PC-3 (cell line): ENCODE data around the gene DCLK1.

Source experiments
- EZH2 ChIP-seq: fragments of 300-600 bp; sonication (generic); IDR thresholded peaks from one replicate; pipeline ENCODE4 v1.6.1; 2017; ENCODE audit warnings: antibody characterized with exemption, mild to moderate bottlenecking, low read length; ENCODE audit not compliant: unreplicated experiment
- TF ChIP-seq, protein P1 (sequence below): fragments of 300-600 bp; sonication (generic); conservative IDR thresholded peaks from 2 replicates; pipeline ENCODE4 v1.5.1; 2017; ENCODE audit warnings: antibody characterized with exemption, low read depth, mild to moderate bottlenecking, low read length

DNA sequence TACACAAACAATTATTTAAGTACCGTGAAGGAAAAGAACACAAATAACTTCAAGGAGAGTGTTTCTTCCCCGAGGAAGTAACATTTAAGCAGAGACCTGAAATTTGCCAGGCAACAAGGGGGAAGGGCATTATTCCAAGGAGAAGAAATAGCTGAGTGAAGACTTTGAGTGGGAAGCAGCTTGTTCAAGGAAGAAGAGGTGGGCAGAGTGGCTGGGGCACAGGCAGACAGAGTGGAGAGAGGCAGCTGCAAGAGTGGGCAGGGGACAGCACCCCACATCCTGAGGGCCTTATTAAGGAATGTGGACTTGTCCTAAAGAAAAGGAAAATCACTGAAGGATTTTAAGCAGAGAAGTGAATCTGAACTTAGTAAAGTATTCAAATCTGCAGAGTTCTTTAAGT, 4.7 kb upstream of the DCLK1 start:
- TF ChIP-seq, protein P1, sequence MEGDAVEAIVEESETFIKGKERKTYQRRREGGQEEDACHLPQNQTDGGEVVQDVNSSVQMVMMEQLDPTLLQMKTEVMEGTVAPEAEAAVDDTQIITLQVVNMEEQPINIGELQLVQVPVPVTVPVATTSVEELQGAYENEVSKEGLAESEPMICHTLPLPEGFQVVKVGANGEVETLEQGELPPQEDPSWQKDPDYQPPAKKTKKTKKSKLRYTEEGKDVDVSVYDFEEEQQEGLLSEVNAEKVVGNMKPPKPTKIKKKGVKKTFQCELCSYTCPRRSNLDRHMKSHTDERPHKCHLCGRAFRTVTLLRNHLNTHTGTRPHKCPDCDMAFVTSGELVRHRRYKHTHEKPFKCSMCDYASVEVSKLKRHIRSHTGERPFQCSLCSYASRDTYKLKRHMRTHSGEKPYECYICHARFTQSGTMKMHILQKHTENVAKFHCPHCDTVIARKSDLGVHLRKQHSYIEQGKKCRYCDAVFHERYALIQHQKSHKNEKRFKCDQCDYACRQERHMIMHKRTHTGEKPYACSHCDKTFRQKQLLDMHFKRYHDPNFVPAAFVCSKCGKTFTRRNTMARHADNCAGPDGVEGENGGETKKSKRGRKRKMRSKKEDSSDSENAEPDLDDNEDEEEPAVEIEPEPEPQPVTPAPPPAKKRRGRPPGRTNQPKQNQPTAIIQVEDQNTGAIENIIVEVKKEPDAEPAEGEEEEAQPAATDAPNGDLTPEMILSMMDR: no peak
- no peak for TF ChIP-seq EZH2
